IMR-90 (cell line): ENCODE measurements around the gene GTPBP6. TPM values are rescaled to one million over a fixed set of nuclear protein-coding genes. Genes with fewer than 3 reads are reported as not detected.

Experiments
- ATAC-seq: fragments of 200-7000 bp; cut with Tn5 transposase; 2 replicates; pipeline ENCODE4 v1.9.1; 2020; ENCODE audit warnings: low read depth, mild to moderate bottlenecking, moderate library complexity
- BruUV-seq: library from RNA; stranded (reverse); fragments of 400-500 nt; replicated peaks from 2 replicates; lab custom pipeline; 2021; lab: Mats Ljungman, UMichigan
- CTCF ChIA-PET: fragments of 300-600 bp; formaldehyde crosslinking; extraction: SDS; loops from one replicate; lab custom pipeline; 2021; ENCODE audit warnings: antibody characterized with exemption; lab: Yijun Ruan, JAX
- POLR2A ChIA-PET: fragments of 300-600 bp; sonication (Branson Sonifier 250); formaldehyde crosslinking; loops from one replicate; lab custom pipeline; 2022; ENCODE audit warnings: antibody characterized with exemption; ENCODE audit not compliant: unreplicated experiment; lab: Charles Lee
- DNase-seq: peaks from one replicate; pipeline ENCODE4 v3.0.0; 2013
- H2AFZ ChIP-seq: replicated peaks from 2 replicates; pipeline ENCODE3; 2013; ENCODE audit warnings: low read length, mild to moderate bottlenecking; ENCODE audit not compliant: poor library complexity
- H2AK5ac ChIP-seq: 2 replicates; pipeline ENCODE4 v1.6.1; 2013; ENCODE audit warnings: low read depth, low read length, inconsistent platforms
- H2AK9ac ChIP-seq: replicated peaks from 2 replicates; pipeline ENCODE3; 2013; ENCODE audit warnings: mild to moderate bottlenecking, low read depth, low read length, moderate library complexity; ENCODE audit not compliant: poor library complexity
- H2BK120ac ChIP-seq: 2 replicates; pipeline ENCODE4 v1.6.1; 2013; ENCODE audit warnings: low read depth, low read length, inconsistent platforms
- H2BK15ac ChIP-seq: 3 replicates; pipeline ENCODE4 v1.6.1; 2013; ENCODE audit warnings: low read depth, low read length, inconsistent platforms
- H2BK20ac ChIP-seq: 2 replicates; pipeline ENCODE4 v1.6.1; 2013; ENCODE audit warnings: low read depth, mild to moderate bottlenecking, inconsistent platforms, low read length, moderate library complexity
- H2BK5ac ChIP-seq: 2 replicates; pipeline ENCODE4 v1.6.1; 2013; ENCODE audit warnings: mild to moderate bottlenecking, low read depth, low read length, inconsistent platforms; ENCODE audit not compliant: poor library complexity, severe bottlenecking
- H3K14ac ChIP-seq: replicated peaks from 2 replicates; pipeline ENCODE4 v1.6.1; 2013; ENCODE audit warnings: low read depth, low read length, inconsistent platforms
- H3K18ac ChIP-seq: 2 replicates; pipeline ENCODE4 v1.6.1; 2013; ENCODE audit warnings: low read depth, low read length, control low read depth
- H3K23ac ChIP-seq: 2 replicates; pipeline ENCODE4 v1.6.1; 2013; ENCODE audit warnings: low read depth, low read length, inconsistent platforms
- H3K27ac ChIP-seq: 2 replicates; pipeline ENCODE4 v1.5.1; 2013; ENCODE audit warnings: mild to moderate bottlenecking, control low read depth, low read length; ENCODE audit not compliant: insufficient read depth
- H3K27me3 ChIP-seq: 2 replicates; pipeline ENCODE4 v1.6.1; 2013; ENCODE audit warnings: low read length; ENCODE audit not compliant: control insufficient read depth, insufficient read depth
- H3K36me3 ChIP-seq: 2 replicates; pipeline ENCODE4 v1.6.1; 2013; ENCODE audit warnings: low read length, mixed read lengths; ENCODE audit not compliant: control insufficient read depth, insufficient read depth
- H3K4ac ChIP-seq: 2 replicates; pipeline ENCODE4 v1.6.1; 2013; ENCODE audit warnings: low read depth, low read length, inconsistent platforms
- H3K4me1 ChIP-seq: 2 replicates; pipeline ENCODE4 v1.6.1; 2013; ENCODE audit warnings: low read length, mixed read lengths; ENCODE audit not compliant: control insufficient read depth, insufficient read depth
- H3K4me2 ChIP-seq: 2 replicates; pipeline ENCODE4 v1.6.1; 2013; ENCODE audit warnings: low read depth, mild to moderate bottlenecking, control low read depth, low read length, moderate library complexity
- H3K4me3 ChIP-seq: 2 replicates; pipeline ENCODE4 v1.5.1; 2013; ENCODE audit warnings: low read depth, mild to moderate bottlenecking, control low read depth, low read length, moderate library complexity; ENCODE audit not compliant: insufficient read depth
- H3K56ac ChIP-seq: 2 replicates; pipeline ENCODE4 v1.6.1; 2013; ENCODE audit warnings: low read length, inconsistent platforms; ENCODE audit not compliant: insufficient read depth; ENCODE audit errors: extremely low read depth
- H3K79me1 ChIP-seq, 2 experiments: 2 replicates each; pipeline ENCODE4 v1.6.1; 2013; ENCODE audit warnings: low read length in 2 of 2, inconsistent platforms in 1 of 2, low read depth in 1 of 2
- H3K9ac ChIP-seq: 2 replicates; pipeline ENCODE4 v1.6.1; 2013; ENCODE audit warnings: low read depth, low read length, control low read depth
- H3K9me1 ChIP-seq: 2 replicates; pipeline ENCODE4 v1.6.1; 2013; ENCODE audit warnings: low read length, inconsistent platforms; ENCODE audit not compliant: insufficient read depth
- H3K9me3 ChIP-seq: 2 replicates; pipeline ENCODE4 v1.6.1; 2013; ENCODE audit warnings: low read length; ENCODE audit not compliant: control insufficient read depth, insufficient read depth
- H4K20me1 ChIP-seq: 2 replicates; pipeline ENCODE4 v1.6.1; 2013; ENCODE audit warnings: low read length, inconsistent platforms; ENCODE audit not compliant: insufficient read depth
- H4K5ac ChIP-seq: 2 replicates; pipeline ENCODE4 v1.6.1; 2013; ENCODE audit warnings: mild to moderate bottlenecking, low read depth, low read length, control low read depth
- H4K8ac ChIP-seq, 2 experiments: 2 replicates each; pipeline ENCODE4 v1.6.1; 2013; ENCODE audit warnings: low read depth in 2 of 2, low read length in 2 of 2, control low read depth in 1 of 2, inconsistent platforms in 1 of 2
- H4K91ac ChIP-seq: 2 replicates; pipeline ENCODE4 v1.6.1; 2013; ENCODE audit warnings: low read depth, low read length, inconsistent platforms; ENCODE audit not compliant: insufficient read depth
- MAFK ChIP-seq: IDR thresholded peaks from 2 replicates; pipeline ENCODE4 v1.6.1; 2012; ENCODE audit warnings: low read depth, low read length, improper control_type of control experiment
- NFE2L2 ChIP-seq: fragments of 150-350 bp; IDR thresholded peaks from 2 replicates; pipeline ENCODE4 v1.6.1; 2016; ENCODE audit warnings: low read depth, mild to moderate bottlenecking, low read length
- RCOR1 ChIP-seq: IDR thresholded peaks from 2 replicates; pipeline ENCODE4 v1.6.1; 2012; ENCODE audit warnings: mild to moderate bottlenecking, low read length, improper control_type of control experiment; ENCODE audit not compliant: insufficient replicate concordance
- WGBS, 2 experiments: methylation state at CpG; one replicate each; pipeline versions ENCODE4 v1.1.5 to v1.1.7; 2013; ENCODE audit warnings: missing lambda C conversion rate in 2 of 2; ENCODE audit not compliant: insufficient read length in 1 of 2; ENCODE audit errors: extremely low coverage in 2 of 2; 5-methylcytosine and 5-hydroxymethylcytosine counted together
- dilution Hi-C: fragments of 300-500 bp; cut with HindIII; formaldehyde crosslinking; loops from one replicate; pipeline ENCODE4 v1.14.3; 2018; ENCODE audit warnings: low sequenced_read_pairs; ENCODE audit not compliant: unreplicated experiment
- in situ Hi-C: fragments of 300-500 bp; cut with MboI; formaldehyde crosslinking; loops from 3 replicates; pipeline ENCODE4 v1.14.3; 2019; ENCODE audit warnings: low sequenced_read_pairs, inconsistent platforms, mixed read lengths
- intact Hi-C: fragments of 100-400 bp; cut with micrococcal nuclease; formaldehyde crosslinking; loops from 2 replicates; pipeline ENCODE4 v1.10.0; 2022
- polyA plus RNA-seq, 3 experiments: library from polyadenylated mRNA; depleted of rRNA; stranded (reverse); fragments of >200 nt; gene quantifications; 2 replicates each; pipeline ENCODE4 v1.2.3, GENCODE V29; 2012; ENCODE audit warnings: low replicate concordance in 1 of 3
- total RNA-seq: library from RNA; depleted of rRNA; stranded (reverse); fragments of >200 nt; gene quantifications from 2 replicates; pipeline ENCODE4 v1.2.3, GENCODE V29; 2012
- TF ChIP-seq, protein P1 (sequence below): fragments of 150-350 bp; IDR thresholded peaks from 2 replicates; pipeline ENCODE4 v1.6.1; 2016; ENCODE audit warnings: low read depth, mild to moderate bottlenecking, low read length, moderate library complexity, borderline replicate concordance

Gene GTPBP6
- total and polyA plus RNA-seq, 2 of the 4 experiments (the other 2 are of a cell fraction), result 24.0 to 31.6 TPM

GRCh38 chrX:316351-317325 lies 2.0 kb downstream of the GTPBP6 start (continued):
- TF ChIP-seq MAFK, result no peak

GRCh38 chrX:314781-315595 lies 3.6 kb downstream of the GTPBP6 start:
- ChIA-PET CTCF (no interaction called here), POLR2A (no interaction called here)
- peak overlapping the region; percentile 79 for H2BK5ac ChIP-seq
- no peak overlapping the region for H4K91ac ChIP-seq
- ATAC-seq (no peak), DNase-seq (no peak)
- no peaks in the 10 kb centered on the region for H3K9me3 ChIP-seq
- no peaks in the 10 kb centered on the region for H4K20me1 ChIP-seq
- H3K4me2 ChIP-seq, result no peak overlapping the region
- no peak overlapping the region for H3K9ac ChIP-seq
- no peak overlapping the region for H3K56ac ChIP-seq
- no peak overlapping the region for H3K4me3 ChIP-seq
- H3K23ac ChIP-seq, result no peak overlapping the region
- no peak overlapping the region for H3K4ac ChIP-seq
- H3K9me1 ChIP-seq, result no peaks in the 10 kb centered on the region; the same call in 1 of the 2 replicates
- TF ChIP-seq, protein P1, sequence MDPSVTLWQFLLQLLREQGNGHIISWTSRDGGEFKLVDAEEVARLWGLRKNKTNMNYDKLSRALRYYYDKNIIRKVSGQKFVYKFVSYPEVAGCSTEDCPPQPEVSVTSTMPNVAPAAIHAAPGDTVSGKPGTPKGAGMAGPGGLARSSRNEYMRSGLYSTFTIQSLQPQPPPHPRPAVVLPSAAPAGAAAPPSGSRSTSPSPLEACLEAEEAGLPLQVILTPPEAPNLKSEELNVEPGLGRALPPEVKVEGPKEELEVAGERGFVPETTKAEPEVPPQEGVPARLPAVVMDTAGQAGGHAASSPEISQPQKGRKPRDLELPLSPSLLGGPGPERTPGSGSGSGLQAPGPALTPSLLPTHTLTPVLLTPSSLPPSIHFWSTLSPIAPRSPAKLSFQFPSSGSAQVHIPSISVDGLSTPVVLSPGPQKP, result no peak
- TF ChIP-seq RCOR1 (no peak), NFE2L2 (no peak)
- H3K27ac ChIP-seq, result no peak overlapping the region
- H2BK120ac ChIP-seq, result no peak overlapping the region
- no peak overlapping the region for H4K5ac ChIP-seq
- no peaks in the 10 kb centered on the region for H3K27me3 ChIP-seq
- intact Hi-C loops, result no loop called here
- H2AK9ac ChIP-seq, result no peak overlapping the region
- H3K14ac ChIP-seq, result no peak overlapping the region
- H2AK5ac ChIP-seq, result no peak overlapping the region
- peaks cover 0 to 7% of the 10 kb centered on the region in 2 experiments; a peak in 1 of 4 replicates for H3K79me1 ChIP-seq
- H3K36me3 ChIP-seq, result peaks cover 42% of the 10 kb centered on the region
- no peak overlapping the region for H2AFZ ChIP-seq
- 98% methylated on average over 26 of the region's 51 CpGs; no CpG with 5 or more reads in 1 of the 2 experiments for WGBS, 2 experiments
- H3K4me1 ChIP-seq, result no peaks in the 10 kb centered on the region
- in situ Hi-C loops, result no loop called here
- no peak overlapping the region for H2BK15ac ChIP-seq
- BruUV-seq, result no TSS peak
- dilution Hi-C loops, result no loop called here
- H4K8ac ChIP-seq, result no peak overlapping the region
- no peak overlapping the region for H2BK20ac ChIP-seq
- no peak overlapping the region for H3K18ac ChIP-seq
